Aorta (tissue), 5 donors: Measurements from ENCODE around the gene EDIL3. TPM values are rescaled to one million over a fixed set of nuclear protein-coding genes. Genes with fewer than 3 reads are reported as not detected.

Source experiments
- ATAC-seq: fragments of 200-7000 bp; cut with Tn5 transposase; one replicate; pipeline ENCODE4 v1.9.1; 2022; ENCODE audit warnings: moderate library complexity; ENCODE audit not compliant: low FRiP score
- DNase-seq, 2 donors: peaks; one replicate each; pipeline ENCODE4 v3.0.0-alpha.2; 2020
- H3K27ac ChIP-seq, 2 donors: one replicate each; pipeline ENCODE4 v1.5.1; 2013; ENCODE audit warnings: low read length in 2 of 2, mild to moderate bottlenecking in 2 of 2, moderate library complexity in 2 of 2, control low read depth in 1 of 2, inconsistent platforms in 1 of 2, low read depth in 1 of 2
- H3K27me3 ChIP-seq, 2 donors: one replicate each; pipeline ENCODE4 v1.6.1; 2013; ENCODE audit warnings: control low read depth in 1 of 2, low read length in 1 of 2, mild to moderate bottlenecking in 1 of 2, moderate library complexity in 1 of 2; ENCODE audit not compliant: insufficient read depth in 2 of 2, control insufficient read depth in 1 of 2
- H3K36me3 ChIP-seq, 2 donors: one replicate each; pipeline ENCODE4 v1.6.1; 2013; ENCODE audit warnings: control low read depth in 1 of 2, low read length in 1 of 2, mild to moderate bottlenecking in 1 of 2; ENCODE audit not compliant: insufficient read depth in 2 of 2, control insufficient read depth in 1 of 2
- H3K4me1 ChIP-seq, 2 donors: one replicate each; pipeline ENCODE4 v1.6.1; 2013; ENCODE audit warnings: low read length in 2 of 2, control low read depth in 1 of 2, mild to moderate bottlenecking in 1 of 2, moderate library complexity in 1 of 2; ENCODE audit not compliant: insufficient read depth in 2 of 2, control insufficient read depth in 1 of 2
- H3K4me3 ChIP-seq, 2 donors: one replicate each; pipeline ENCODE4 v1.5.1; 2013; ENCODE audit warnings: low read length in 2 of 2, control low read depth in 1 of 2, mild to moderate bottlenecking in 1 of 2
- H3K9me3 ChIP-seq: one replicate; pipeline ENCODE4 v1.6.1; 2013; ENCODE audit warnings: mild to moderate bottlenecking, low read length; ENCODE audit not compliant: control insufficient read depth
- WGBS, 2 donors: extraction: QIAGEN DNeasy Blood & Tissue Kit; methylation state at CpG; one replicate each; pipeline ENCODE4 v1.1.7; 2013; 5-methylcytosine and 5-hydroxymethylcytosine counted together
- intact Hi-C, 2 donors: fragments of 100-400 bp; cut with DNase I; formaldehyde crosslinking; loops; one replicate each; pipeline versions ENCODE4 v1.14.2 to v1.15.0; 2022
- polyA plus RNA-seq, 2 donors: library from polyadenylated mRNA; stranded (reverse); fragments of 200-250 nt; gene quantifications; one replicate each; pipeline ENCODE4 v1.2.3, GENCODE V29; 2013
- total RNA-seq, 2 donors: library from RNA; stranded (reverse); fragmentation: NEBNext Ultra II Directional; extraction: Animal tissue kit (Norgen Biotek cat#: 25700); gene quantifications; one replicate each; pipeline ENCODE4 v1.2.1, GENCODE V29; 2021
- donor health status: healthy with polysubstance abuse.
- donor health status: Bipolar disorder and iron deficiency.
- donor health status: DM: no; HTN: no; CAD: no.
- donor health status: DM: no; HTN: no; CAD: no.
- donor health status: DM: yes; HTN: yes; CAD: no.

EDIL3 gene
- total and polyA plus RNA-seq, 4 donors = 50.0 to 205 (median 122) TPM

DNA sequence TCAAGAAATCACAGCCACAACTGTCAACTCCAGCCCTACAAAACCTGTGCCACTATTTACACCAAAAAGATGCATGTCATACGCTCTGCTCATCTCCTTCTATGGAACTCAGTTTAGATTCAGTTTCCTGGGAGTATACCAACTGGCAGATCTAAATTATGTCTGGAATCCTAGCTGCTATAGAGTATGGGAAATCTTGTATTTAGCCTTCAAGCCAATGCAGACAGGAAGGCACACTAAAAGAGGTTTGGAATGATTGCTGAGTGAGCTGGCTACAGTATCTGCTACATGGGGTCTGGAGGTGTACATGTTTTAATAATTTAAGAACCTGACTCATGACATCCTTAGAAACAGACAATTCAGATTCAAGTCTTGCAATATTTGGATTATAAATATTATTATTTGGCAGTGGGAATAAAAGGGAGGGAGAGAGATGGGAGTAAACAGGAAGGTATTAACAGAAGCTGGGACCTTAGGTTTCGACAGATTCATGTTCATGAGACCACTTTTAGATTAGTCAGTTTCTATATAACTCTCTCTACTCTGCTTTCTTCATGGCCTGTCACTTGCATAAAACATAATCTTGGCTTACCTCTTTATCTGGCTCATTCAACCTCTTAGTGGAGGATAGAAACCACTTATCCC is 485.2 kb downstream of the EDIL3 start:
- Histone ChIP-seq H3K27me3 (no peaks in the 10 kb centered on the region), H3K4me1 (no peaks in the 10 kb centered on the region), H3K36me3 (no peaks in the 10 kb centered on the region), H3K9me3 (no peaks in the 10 kb centered on the region), H3K27ac (no peak overlapping the region), H3K4me3 (no peak overlapping the region)
- WGBS, 2 donors = 67 to 71% methylated on average over 2 of the region's 2 CpGs
- ATAC-seq = no peak
- DNase-seq = no peak
- intact Hi-C loops = no loop called here

GRCh38 chr5:83895860-83896259 is 488.8 kb downstream of the EDIL3 start:
- Histone ChIP-seq H3K36me3 (no peaks in the 10 kb centered on the region), H3K9me3 (no peaks in the 10 kb centered on the region), H3K4me3 (no peak overlapping the region), H3K27ac (no peak overlapping the region), H3K4me1 (no peaks in the 10 kb centered on the region), H3K27me3 (no peaks in the 10 kb centered on the region)
- DNase-seq (no peak), ATAC-seq (no peak)
- intact Hi-C loops = no loop called here
- 89 to 94% methylated on average over 2 of the region's 2 CpGs for WGBS, 2 donors

- Histone ChIP-seq H3K4me3 (no peak overlapping the region), H3K36me3 (no peaks in the 10 kb centered on the region), H3K9me3 (no peaks in the 10 kb centered on the region), H3K27me3 (no peaks in the 10 kb centered on the region), H3K27ac (no peak overlapping the region), H3K4me1 (no peaks in the 10 kb centered on the region)
- DNase-seq = no peak
- WGBS, 2 donors = 29% methylated on average over 2 of the region's 2 CpGs
- intact Hi-C loops = no loop called here
- ATAC-seq = no peak
These were observed 493.4 kb downstream of the EDIL3 start for GRCh38 chr5:83891261-83891660.
